H9 (cell line): ENCODE results near the gene EDIL3. TPM values are rescaled to one million over a fixed set of nuclear protein-coding genes. Genes with fewer than 3 reads are reported as not detected.

Experiments
- DNase-seq: peaks from one replicate; pipeline ENCODE4 v3.0.0-alpha.2; 2017
- H2AFZ ChIP-seq: one replicate; pipeline ENCODE4 v1.6.1; 2013; ENCODE audit warnings: mild to moderate bottlenecking, low read length, control low read depth, moderate library complexity
- H2AK5ac ChIP-seq: 2 replicates; pipeline ENCODE4 v1.6.1; 2013; ENCODE audit warnings: low read length, control low read depth, mixed read lengths; ENCODE audit not compliant: insufficient read length
- H2BK120ac ChIP-seq: one replicate; pipeline ENCODE4 v1.6.1; 2013; ENCODE audit warnings: low read depth, mild to moderate bottlenecking, low read length, control low read depth, inconsistent platforms; ENCODE audit not compliant: poor library complexity, severe bottlenecking
- H2BK12ac ChIP-seq: 2 replicates; pipeline ENCODE4 v1.6.1; 2013; ENCODE audit warnings: low read length, control low read depth, mixed read lengths, low read depth; ENCODE audit not compliant: insufficient read length
- H2BK15ac ChIP-seq: 2 replicates; pipeline ENCODE4 v1.6.1; 2013; ENCODE audit warnings: low read depth, low read length, control low read depth
- H2BK20ac ChIP-seq: one replicate; pipeline ENCODE4 v1.6.1; 2013; ENCODE audit warnings: low read depth, mild to moderate bottlenecking, low read length, control low read depth, inconsistent platforms; ENCODE audit not compliant: poor library complexity, severe bottlenecking
- H2BK5ac ChIP-seq: 2 replicates; pipeline ENCODE4 v1.6.1; 2013; ENCODE audit warnings: low read length, control low read depth, mixed read lengths; ENCODE audit not compliant: insufficient read length
- H3K14ac ChIP-seq: 2 replicates; pipeline ENCODE4 v1.6.1; 2013; ENCODE audit warnings: low read length, control low read depth; ENCODE audit not compliant: insufficient read depth
- H3K18ac ChIP-seq: 2 replicates; pipeline ENCODE4 v1.6.1; 2013; ENCODE audit warnings: low read depth, mild to moderate bottlenecking, mixed read lengths, low read length, control low read depth; ENCODE audit not compliant: insufficient read length
- H3K23ac ChIP-seq: 2 replicates; pipeline ENCODE4 v1.6.1; 2013; ENCODE audit warnings: low read length, control low read depth, mixed read lengths, low read depth; ENCODE audit not compliant: insufficient read length
- H3K23me2 ChIP-seq: 2 replicates; pipeline ENCODE4 v1.6.1; 2013; ENCODE audit warnings: low read depth, mild to moderate bottlenecking, mixed read lengths, low read length, control low read depth; ENCODE audit not compliant: insufficient read length, poor library complexity, severe bottlenecking
- H3K27ac ChIP-seq: 2 replicates; pipeline ENCODE4 v1.5.1; 2013; ENCODE audit warnings: low read length, control low read depth, mixed read lengths, low read depth; ENCODE audit not compliant: insufficient read length
- H3K27me3 ChIP-seq: 2 replicates; pipeline ENCODE4 v1.6.1; 2013; ENCODE audit warnings: low read length, control low read depth, inconsistent platforms; ENCODE audit not compliant: insufficient read depth
- H3K4ac ChIP-seq: 2 replicates; pipeline ENCODE4 v1.6.1; 2013; ENCODE audit warnings: low read depth, mild to moderate bottlenecking, control low read depth, inconsistent platforms, low read length, moderate library complexity
- H3K4me1 ChIP-seq: 2 replicates; pipeline ENCODE4 v1.6.1; 2013; ENCODE audit warnings: low read length, control low read depth, inconsistent platforms; ENCODE audit not compliant: insufficient read depth
- H3K4me2 ChIP-seq: 2 replicates; pipeline ENCODE4 v1.6.1; 2013; ENCODE audit warnings: low read length, control low read depth, mixed read lengths; ENCODE audit not compliant: insufficient read length, insufficient read depth
- H3K56ac ChIP-seq: 2 replicates; pipeline ENCODE4 v1.6.1; 2013; ENCODE audit warnings: low read depth, mild to moderate bottlenecking, mixed read lengths, low read length, control low read depth; ENCODE audit not compliant: insufficient read length
- H3K79me1 ChIP-seq: 2 replicates; pipeline ENCODE4 v1.6.1; 2013; ENCODE audit warnings: low read depth, mild to moderate bottlenecking, moderate library complexity, low read length, control low read depth, inconsistent platforms; ENCODE audit not compliant: insufficient read depth, poor library complexity, severe bottlenecking
- H3K79me2 ChIP-seq: 2 replicates; pipeline ENCODE4 v1.6.1; 2013; ENCODE audit warnings: low read length, control low read depth, inconsistent platforms; ENCODE audit not compliant: insufficient read depth
- H3K9ac ChIP-seq: 2 replicates; pipeline ENCODE4 v1.6.1; 2013; ENCODE audit warnings: low read length, control low read depth, mixed read lengths; ENCODE audit not compliant: insufficient read length; ENCODE audit errors: extremely low read depth
- H3K9me3 ChIP-seq: one replicate; pipeline ENCODE4 v1.6.1; 2013; ENCODE audit warnings: low read depth, low read length, inconsistent platforms; ENCODE audit not compliant: control insufficient read depth
- H3T11ph ChIP-seq: one replicate; pipeline ENCODE4 v1.6.1; 2013; ENCODE audit warnings: mild to moderate bottlenecking, low read length, control low read depth, inconsistent platforms
- H4K20me1 ChIP-seq: one replicate; pipeline ENCODE4 v1.6.1; 2013; ENCODE audit not compliant: control insufficient read depth, insufficient read length, insufficient read depth
- H4K5ac ChIP-seq: 2 replicates; pipeline ENCODE4 v1.6.1; 2013; ENCODE audit warnings: low read depth, mild to moderate bottlenecking, mixed read lengths, low read length, control low read depth; ENCODE audit not compliant: insufficient read length
- H4K8ac ChIP-seq: replicated peaks from 2 replicates; pipeline ENCODE4 v1.6.1; 2013; ENCODE audit warnings: low read length, control low read depth, mixed read lengths, low read depth; ENCODE audit not compliant: insufficient read length
- H4K91ac ChIP-seq: 2 replicates; pipeline ENCODE4 v1.6.1; 2013; ENCODE audit warnings: low read depth, mild to moderate bottlenecking, moderate library complexity, mixed read lengths, low read length, control low read depth; ENCODE audit not compliant: insufficient read length
- H3K27ac Mint-ChIP-seq, 3 experiments: 2 replicates in 2 of 3; 3 replicates in 1 of 3; pipeline ENCODE4 v1.8.0; 2020 to 2021; ENCODE audit warnings: mixed read lengths in 3 of 3, mild to moderate bottlenecking in 1 of 3, moderate library complexity in 1 of 3
- H3K27me3 Mint-ChIP-seq: 2 replicates; pipeline ENCODE4 v1.8.0; 2021; ENCODE audit warnings: low read depth, mild to moderate bottlenecking, moderate library complexity, mixed read lengths
- H3K36me3 Mint-ChIP-seq, 3 experiments: 2 replicates in 2 of 3; 3 replicates in 1 of 3; pipeline ENCODE4 v1.8.0; 2020 to 2021; ENCODE audit warnings: low read depth in 3 of 3, mixed read lengths in 3 of 3; ENCODE audit not compliant: insufficient read depth in 1 of 3
- H3K4me1 Mint-ChIP-seq, 2 experiments: 2 replicates each; pipeline ENCODE4 v1.8.0; 2020; ENCODE audit warnings: mixed read lengths in 2 of 2
- H3K4me3 Mint-ChIP-seq, 2 experiments: 2 replicates in 1 of 2; 3 replicates in 1 of 2; pipeline ENCODE4 v1.8.0; 2020 to 2021; ENCODE audit warnings: mild to moderate bottlenecking in 2 of 2, mixed read lengths in 2 of 2, moderate library complexity in 1 of 2
- H3K9me3 Mint-ChIP-seq, 2 experiments: 2 replicates in 1 of 2; 3 replicates in 1 of 2; pipeline ENCODE4 v1.8.0; 2020; ENCODE audit warnings: mild to moderate bottlenecking in 2 of 2, mixed read lengths in 2 of 2, moderate library complexity in 1 of 2
- WGBS: extraction: QIAGEN DNeasy Blood & Tissue Kit; methylation state at CpG from one replicate; pipeline ENCODE4 v1.1.7; 2013; ENCODE audit warnings: missing lambda C conversion rate, low lambda C conversion rate, mixed read lengths; ENCODE audit not compliant: insufficient read length; ENCODE audit errors: extremely low coverage; 5-methylcytosine and 5-hydroxymethylcytosine counted together
- total RNA-seq: library from RNA; stranded (reverse); gene quantifications from 2 replicates; pipeline ENCODE4 v1.2.1, GENCODE V29; 2021
- TF ChIP-seq, protein P1 (sequence below): fragments of 200-600 bp; sonication (generic); conservative IDR thresholded peaks from 3 replicates; pipeline ENCODE4 v1.8.0; 2021; ENCODE audit warnings: antibody characterized with exemption, mild to moderate bottlenecking

The EDIL3 gene
- total RNA-seq, 1 experiment from 2014 or later, result 61.9 TPM

DNA sequence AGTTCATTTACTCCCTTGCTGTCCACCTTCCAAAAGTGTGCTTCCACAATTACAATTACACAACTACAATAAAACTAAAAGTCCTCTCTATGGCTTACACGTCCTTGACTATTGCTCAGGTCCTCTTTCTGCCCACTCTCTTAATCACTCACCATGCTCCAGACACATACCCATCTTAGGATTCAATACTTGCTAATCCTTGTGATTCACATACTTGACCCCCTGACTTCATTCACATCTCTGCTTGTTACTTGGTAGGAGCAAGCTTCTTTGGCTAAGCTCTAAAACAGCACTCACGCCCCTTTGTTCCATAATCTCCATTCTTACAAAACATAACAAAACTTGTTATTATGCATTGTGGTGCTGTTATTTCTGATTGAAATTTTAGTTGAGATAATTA lies 215.8 kb downstream of the EDIL3 start:
- H3K27me3 Mint-ChIP-seq, result no peaks in the 10 kb centered on the region
- Histone ChIP-seq H2BK12ac (no peak overlapping the region), H3K4me1 (no peaks in the 10 kb centered on the region), H3K14ac (no peak overlapping the region), H3K9me3 (no peaks in the 10 kb centered on the region), H2BK120ac (no peak overlapping the region), H3K23me2 (no peaks in the 10 kb centered on the region), H4K8ac (no peak overlapping the region), H3K79me1 (no peaks in the 10 kb centered on the region), H3K27me3 (no peaks in the 10 kb centered on the region), H4K20me1 (no peaks in the 10 kb centered on the region), H3K18ac (no peak overlapping the region), H3K4me2 (no peak overlapping the region), H3K4ac (no peak overlapping the region), H2BK20ac (no peak overlapping the region), H4K5ac (no peak overlapping the region), H3K9ac (no peak overlapping the region), H4K91ac (no peak overlapping the region), H3K27ac (no peak overlapping the region), H3K79me2 (no peaks in the 10 kb centered on the region), H3K23ac (no peak overlapping the region), H3T11ph (no peak overlapping the region), H2AK5ac (no peak overlapping the region), H2BK15ac (0 out of 2 replicates have a peak overlapping the region, but pooled peaks have one; percentile 92), H2AFZ (no peak overlapping the region), H2BK5ac (no peak overlapping the region), H3K56ac (no peak overlapping the region)
- no peak overlapping the region for H3K4me3 Mint-ChIP-seq
- no peaks in the 10 kb centered on the region for H3K9me3 Mint-ChIP-seq
- TF ChIP-seq, protein P1, sequence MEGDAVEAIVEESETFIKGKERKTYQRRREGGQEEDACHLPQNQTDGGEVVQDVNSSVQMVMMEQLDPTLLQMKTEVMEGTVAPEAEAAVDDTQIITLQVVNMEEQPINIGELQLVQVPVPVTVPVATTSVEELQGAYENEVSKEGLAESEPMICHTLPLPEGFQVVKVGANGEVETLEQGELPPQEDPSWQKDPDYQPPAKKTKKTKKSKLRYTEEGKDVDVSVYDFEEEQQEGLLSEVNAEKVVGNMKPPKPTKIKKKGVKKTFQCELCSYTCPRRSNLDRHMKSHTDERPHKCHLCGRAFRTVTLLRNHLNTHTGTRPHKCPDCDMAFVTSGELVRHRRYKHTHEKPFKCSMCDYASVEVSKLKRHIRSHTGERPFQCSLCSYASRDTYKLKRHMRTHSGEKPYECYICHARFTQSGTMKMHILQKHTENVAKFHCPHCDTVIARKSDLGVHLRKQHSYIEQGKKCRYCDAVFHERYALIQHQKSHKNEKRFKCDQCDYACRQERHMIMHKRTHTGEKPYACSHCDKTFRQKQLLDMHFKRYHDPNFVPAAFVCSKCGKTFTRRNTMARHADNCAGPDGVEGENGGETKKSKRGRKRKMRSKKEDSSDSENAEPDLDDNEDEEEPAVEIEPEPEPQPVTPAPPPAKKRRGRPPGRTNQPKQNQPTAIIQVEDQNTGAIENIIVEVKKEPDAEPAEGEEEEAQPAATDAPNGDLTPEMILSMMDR, result no peak
- H3K36me3 Mint-ChIP-seq, result peaks cover 0 to 11% (median 0%) of the 10 kb centered on the region in 3 experiments; a peak in 3 of 7 replicates
- no CpG with 5 or more reads among the region's 2 CpGs for WGBS
- no peak for DNase-seq
- no peaks in the 10 kb centered on the region for H3K4me1 Mint-ChIP-seq
- H3K27ac Mint-ChIP-seq, result no peak overlapping the region; a peak in 1 of 7 replicates
